Tongue (tissue), 2 donors: ENCODE data around the gene P2RY13. TPM values are rescaled to one million over a fixed set of nuclear protein-coding genes. Genes with fewer than 3 reads are reported as not detected.
A peak's percentile ranks its signal among the peaks of the same experiment; 100 is the strongest.

Experiments
- DNase-seq: peaks from one replicate; pipeline ENCODE4 v3.0.0-alpha.2; 2015
- total RNA-seq: library from RNA; depleted of rRNA; stranded (reverse); fragments of >200 nt; gene quantifications from one replicate; pipeline ENCODE4 v1.2.3, GENCODE V29; 2014

P2RY13 gene
- total RNA-seq, 1 donor from 2014 or later, result 1.2 TPM

DNA sequence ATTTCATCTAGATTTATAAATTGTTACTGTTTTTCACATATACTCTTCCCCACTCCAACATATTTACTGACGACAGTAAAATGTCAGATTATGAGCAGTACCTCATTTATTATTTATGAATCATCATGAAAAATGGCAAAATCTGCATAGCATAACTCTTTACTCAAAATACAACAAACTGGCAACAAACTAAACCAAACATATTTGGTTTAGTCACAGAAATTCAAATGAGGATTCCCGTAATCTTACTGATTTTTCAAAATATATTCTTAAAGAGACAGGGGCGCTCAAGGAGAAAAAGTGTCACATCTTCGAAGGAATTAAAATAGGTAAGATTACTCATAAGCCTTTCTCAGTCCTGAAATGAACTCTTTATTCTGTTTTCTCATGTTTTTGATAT is 9.7 kb downstream of the P2RY13 start:
- no peak for DNase-seq

GRCh38 chr3:151318991-151319390 is 10.4 kb downstream of the P2RY13 start:
- peak; percentile 43 for DNase-seq

GRCh38 chr3:151318313-151318712 is 11.0 kb downstream of the P2RY13 start:
- DNase-seq, result no peak

DNA sequence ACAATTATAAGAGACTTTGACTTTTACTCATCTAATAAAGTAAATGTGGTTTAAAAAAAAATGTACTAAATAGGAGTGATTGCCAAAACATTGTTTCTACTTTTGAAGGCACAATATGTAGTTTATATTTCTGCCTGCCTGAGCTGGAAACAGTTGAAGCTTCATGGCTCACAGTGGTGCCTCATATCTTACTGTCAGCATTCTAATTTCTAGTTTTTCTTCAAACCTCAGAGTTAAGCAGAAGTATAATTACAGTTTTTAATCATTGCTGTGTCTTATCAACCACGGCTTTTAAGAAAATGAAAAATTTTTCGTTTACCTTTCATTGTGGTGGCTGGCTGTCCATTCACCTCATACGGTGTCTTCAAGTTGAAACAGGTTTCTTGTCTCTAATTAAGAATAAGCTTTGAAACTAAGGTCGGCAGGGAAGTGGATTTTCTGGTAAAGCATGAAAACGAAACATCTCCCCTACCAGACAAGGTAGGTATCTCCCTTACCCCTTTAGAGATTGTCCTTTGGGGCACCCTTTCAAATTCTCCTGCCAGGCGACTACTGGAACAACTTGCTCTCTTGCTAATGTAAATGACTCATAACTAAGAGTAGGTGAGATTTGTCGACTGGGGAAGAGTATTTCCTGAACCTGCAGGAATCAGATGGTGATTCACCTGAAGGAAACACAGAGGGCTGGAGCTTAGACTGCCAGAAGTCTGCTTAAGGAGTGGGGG is 12.9 kb downstream of the P2RY13 start, which contains the start of gene GPR87:
GPR87 (minus strand) TSS at position 554 of the 725 bp plus-strand sequence. CDS start 16,720 bp downstream, outside the sequence.
- DNase-seq, result peak; percentile 35

DNA sequence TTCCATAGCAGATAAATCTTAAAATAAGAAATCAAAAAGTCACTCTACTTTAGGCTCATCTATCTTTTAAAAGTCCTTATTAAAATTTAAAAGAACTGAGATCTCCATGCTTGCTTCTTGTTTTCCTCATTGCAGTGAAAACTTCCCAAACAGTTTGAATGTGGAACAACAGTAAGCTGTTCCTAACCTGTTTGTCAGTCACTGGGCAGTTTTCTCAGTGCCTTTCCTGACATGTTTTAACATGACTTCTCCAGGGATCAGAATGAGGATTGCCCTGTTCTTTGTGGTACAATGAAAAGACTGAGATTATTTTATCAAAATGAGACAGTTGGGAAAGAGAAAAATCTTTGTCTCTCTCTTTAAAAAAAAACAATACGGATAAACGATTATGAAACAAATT is 13.5 kb downstream of the P2RY13 start:
- no peak for DNase-seq

- DNase-seq, result no peak
Measured at GRCh38 chr3:151315136-151315535, 14.2 kb downstream of the P2RY13 start.

GRCh38 chr3:151314593-151314992 is 14.8 kb downstream of the P2RY13 start:
- no peak for DNase-seq

DNA sequence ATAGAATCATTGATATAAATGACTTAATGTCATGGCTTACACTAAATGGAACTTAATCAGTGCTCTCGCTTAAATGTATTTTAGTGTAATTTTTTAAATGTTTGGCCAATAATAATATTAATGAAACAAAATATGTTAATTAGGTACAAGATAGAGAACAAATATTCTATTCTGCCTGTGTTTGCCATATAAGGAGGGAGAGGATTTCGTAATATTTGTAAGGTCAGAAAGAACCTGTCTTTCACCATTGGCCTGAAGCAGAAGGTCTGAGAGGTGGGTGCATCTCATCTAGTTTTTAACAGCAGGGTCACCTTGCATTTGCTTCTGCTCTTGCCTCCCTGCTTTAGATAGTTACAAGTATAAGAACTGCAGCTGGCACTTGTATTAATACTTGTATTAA is 15.2 kb downstream of the P2RY13 start:
- DNase-seq, result no peak

DNA sequence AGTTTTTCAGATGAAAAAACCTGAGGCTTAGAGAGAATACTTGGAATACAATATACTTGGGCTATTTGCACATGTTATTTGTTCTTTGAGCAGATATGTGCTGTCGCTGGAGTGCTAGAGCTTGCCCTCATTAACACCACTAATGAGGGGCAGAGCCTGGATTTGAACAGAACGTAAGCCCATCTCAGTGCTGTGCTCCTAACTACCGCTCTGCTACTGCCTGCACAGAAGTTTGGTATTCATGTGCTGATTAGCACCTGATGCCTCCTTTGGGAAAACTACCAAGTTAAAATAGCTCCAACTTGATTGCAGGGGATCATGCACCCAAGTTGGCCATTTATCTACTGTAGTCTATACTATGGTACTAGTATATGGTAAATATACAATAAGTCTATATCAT is 16.4 kb downstream of the P2RY13 start:
- DNase-seq, result no peak

DNA sequence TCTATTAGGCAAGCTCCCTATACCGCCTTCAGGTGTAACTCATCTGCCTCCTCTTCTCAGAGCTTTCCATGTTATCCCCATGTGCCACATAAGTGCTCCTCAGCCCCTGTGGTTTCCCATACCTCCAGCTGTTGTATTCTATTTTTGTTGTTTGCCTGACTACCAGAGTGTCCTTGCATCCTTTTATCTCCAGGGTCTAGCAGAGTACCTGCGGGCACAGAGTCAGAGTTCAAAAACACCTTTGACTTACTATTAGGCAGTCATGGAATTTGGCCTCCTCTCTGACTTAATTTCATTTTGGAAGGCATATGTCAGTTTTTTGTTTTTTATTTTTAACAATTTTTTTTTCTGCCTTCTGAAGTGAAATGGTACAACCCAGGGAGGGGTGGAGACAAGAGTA is 19.8 kb downstream of the P2RY13 start:
- DNase-seq, result no peak

- DNase-seq, result no peak
Measured at GRCh38 chr3:151307583-151308488, 21.5 kb downstream of the P2RY13 start.

DNA sequence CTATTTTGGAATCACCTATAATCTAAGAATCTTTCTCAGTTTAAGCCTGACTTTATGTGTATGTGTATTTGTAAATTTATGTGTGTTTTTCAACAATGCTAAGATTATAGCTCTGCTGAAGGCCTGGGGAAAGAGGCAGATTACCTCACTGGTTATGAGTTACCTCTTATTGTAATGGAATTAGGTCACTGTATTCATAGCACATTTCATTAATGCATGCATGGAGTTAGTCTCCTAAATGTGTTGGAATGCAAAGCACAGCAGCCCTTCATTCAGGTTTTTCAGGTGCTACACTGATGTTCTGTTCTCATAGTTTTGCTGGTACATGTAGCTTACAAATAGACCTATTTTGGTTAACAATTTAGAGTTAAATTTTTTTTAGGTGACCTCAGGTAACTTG is 22.2 kb downstream of the P2RY13 start:
- DNase-seq, result no peak

DNA sequence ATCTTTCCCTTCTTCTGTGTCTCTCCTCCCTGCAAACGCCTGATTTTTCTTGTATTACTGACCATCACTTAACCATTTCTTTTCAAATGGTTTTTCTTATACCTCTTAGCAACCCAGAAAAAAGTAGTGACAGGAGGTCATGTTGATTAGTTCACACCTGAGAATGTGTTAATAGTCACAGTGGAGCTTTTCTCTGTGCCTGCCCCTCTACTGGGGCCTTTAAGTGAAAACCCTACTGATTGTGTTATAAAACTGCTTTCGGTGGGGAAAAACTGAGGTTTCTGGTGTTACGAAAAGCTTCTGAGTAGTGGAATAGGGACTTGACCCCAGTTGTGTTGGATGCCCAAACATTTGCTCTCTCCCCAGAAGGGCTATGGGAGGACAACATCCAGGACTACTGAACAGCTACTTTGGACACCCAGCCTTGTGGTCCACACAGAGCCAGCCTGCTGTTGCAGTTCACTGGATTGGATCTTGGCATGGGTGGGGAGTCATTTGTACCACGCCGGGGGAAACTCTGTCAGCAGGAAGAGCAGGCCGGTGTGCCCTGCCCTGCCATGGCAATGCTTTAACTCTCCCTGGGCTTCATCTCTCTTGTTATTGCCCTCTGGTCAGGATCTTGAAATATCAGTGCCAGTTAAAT is 23.1 kb downstream of the P2RY13 start:
- no peak for DNase-seq

DNA sequence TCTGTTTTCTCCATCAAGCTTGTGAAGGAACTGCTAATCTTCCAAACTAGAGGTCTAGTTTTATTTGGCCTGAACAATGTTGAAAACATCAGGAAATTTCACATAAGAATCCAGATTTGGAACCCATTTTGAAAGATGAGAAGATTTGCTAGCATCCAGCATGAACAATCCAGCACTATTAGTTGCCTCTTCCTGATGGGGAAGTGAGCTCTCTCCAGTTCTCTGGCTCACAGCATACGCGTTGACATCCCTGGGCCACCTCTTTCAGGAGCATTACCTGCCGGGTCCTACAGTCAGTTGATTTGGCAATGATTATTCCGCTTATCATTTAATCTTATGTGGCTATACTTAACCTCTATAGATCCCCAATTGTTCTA is 23.6 kb downstream of the P2RY13 start:
- no peak for DNase-seq

GRCh38 chr3:151305060-151305774 is 24.1 kb downstream of the P2RY13 start:
- DNase-seq, result peak; percentile 45

GRCh38 chr3:151303751-151304150 is 25.6 kb downstream of the P2RY13 start:
- DNase-seq, result no peak

DNA sequence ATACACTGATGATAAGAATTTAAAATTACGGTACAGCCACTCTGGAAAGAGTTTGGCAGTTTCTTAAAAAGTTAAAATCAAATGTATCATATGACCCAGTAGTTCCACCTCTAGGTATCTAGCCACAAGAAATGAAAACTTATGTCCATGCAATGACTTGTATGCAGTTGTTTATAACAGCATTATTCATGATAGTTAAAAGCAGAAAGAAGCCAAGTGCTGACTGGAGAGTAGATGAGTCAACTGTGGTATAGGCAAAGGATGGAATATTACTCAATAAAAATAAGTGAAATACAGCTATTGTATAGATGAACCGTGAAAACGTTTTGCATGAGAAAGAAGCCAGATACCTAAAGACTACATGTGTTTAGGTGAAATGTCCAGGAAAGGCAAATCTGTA is 27.6 kb downstream of the P2RY13 start:
- no peak for DNase-seq

GRCh38 chr3:151300539-151300938 is 28.8 kb downstream of the P2RY13 start:
- DNase-seq, result no peak

GRCh38 chr3:151299006-151299405 is 30.3 kb downstream of the P2RY13 start:
- no peak for DNase-seq

GRCh38 chr3:151297429-151297828 is 31.9 kb downstream of the P2RY13 start:
- no peak for DNase-seq

DNA sequence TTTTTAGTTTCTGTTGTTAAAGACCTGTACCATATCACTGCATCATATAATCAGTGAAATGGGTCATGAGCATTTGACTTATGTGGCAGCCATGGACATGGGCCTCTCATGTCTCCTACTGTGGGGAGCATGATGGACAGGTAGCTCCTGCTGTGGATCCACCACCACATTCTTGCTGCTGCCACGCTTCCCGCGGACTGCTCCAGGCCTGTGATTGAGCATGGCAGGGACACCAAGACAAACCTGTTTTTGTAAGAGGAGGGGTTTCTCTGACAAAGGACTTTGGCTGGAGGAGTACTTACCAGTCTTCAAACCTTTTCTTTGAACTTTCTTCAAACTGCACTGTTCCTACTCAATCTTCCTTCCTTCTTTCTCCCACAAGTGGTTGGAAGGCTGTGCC is 33.1 kb downstream of the P2RY13 start:
- DNase-seq, result no peak

DNA sequence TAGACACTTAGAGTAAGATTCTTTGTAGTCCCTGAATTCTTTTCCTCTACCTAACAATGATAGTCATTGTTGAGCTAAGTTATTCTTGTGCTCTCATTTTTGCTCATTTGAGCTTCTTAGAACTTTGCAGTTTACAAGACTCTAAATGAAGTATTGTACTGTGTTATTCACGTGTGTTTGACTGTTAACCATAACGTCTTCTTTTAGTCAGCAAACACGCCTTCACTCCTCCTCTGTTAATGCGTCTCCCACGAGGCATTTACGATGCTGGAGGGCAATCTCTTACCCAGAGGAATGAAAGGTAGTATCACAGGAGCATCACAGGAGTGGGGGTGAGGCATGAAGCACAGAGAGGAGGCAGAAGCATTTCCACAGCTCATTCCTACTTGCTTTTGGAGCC is 36.2 kb downstream of the P2RY13 start:
- DNase-seq, result no peak
